DOHH2 (cell line): ENCODE measurements around the gene MEN1.
"Not testable (repeated sequence)": the region's sequence is repeated elsewhere in the genome, so short reads cannot be mapped to it uniquely, and the experiment has no call there.

ENCODE experiments used
- H3F3A ChIP-seq: fragments of 200-600 bp; sonication (generic), shearing (Covaris generic); 2 replicates; pipeline ENCODE4 v1.6.0; 2016; ENCODE audit warnings: antibody characterized with exemption, mild to moderate bottlenecking; ENCODE audit not compliant: control insufficient read depth, insufficient read depth
- H3K27ac ChIP-seq: fragments of 200-600 bp; sonication (generic); 2 replicates; pipeline ENCODE4 v1.5.1; 2014; ENCODE audit warnings: low read depth, mild to moderate bottlenecking, low read length, moderate library complexity
- H3K27me3 ChIP-seq: fragments of 200-600 bp; sonication (generic); 2 replicates; pipeline ENCODE4 v1.6.1; 2014; ENCODE audit warnings: mild to moderate bottlenecking, low read length, mixed read lengths; ENCODE audit not compliant: control insufficient read depth
- H3K36me3 ChIP-seq: fragments of 200-600 bp; sonication (generic); 2 replicates; pipeline ENCODE4 v1.6.1; 2014; ENCODE audit warnings: mild to moderate bottlenecking, low read length, moderate library complexity, mixed read lengths; ENCODE audit not compliant: control insufficient read depth
- H3K4me1 ChIP-seq: fragments of 200-600 bp; sonication (generic); 2 replicates; pipeline ENCODE4 v1.6.1; 2014; ENCODE audit warnings: mild to moderate bottlenecking, low read length, mixed read lengths; ENCODE audit not compliant: control insufficient read depth
- H3K4me2 ChIP-seq: fragments of 200-600 bp; sonication (generic); 2 replicates; pipeline ENCODE4 v1.6.0; 2014; ENCODE audit warnings: mild to moderate bottlenecking, low read length, moderate library complexity
- H3K4me3 ChIP-seq: fragments of 200-600 bp; sonication (generic); 2 replicates; pipeline ENCODE4 v1.5.1; 2014; ENCODE audit warnings: mild to moderate bottlenecking, low read length, mixed read lengths
- H3K79me2 ChIP-seq: fragments of 200-600 bp; sonication (generic); 2 replicates; pipeline ENCODE4 v1.6.1; 2014; ENCODE audit warnings: mild to moderate bottlenecking, low read length, mixed read lengths; ENCODE audit not compliant: control insufficient read depth
- H3K9me2 ChIP-seq: fragments of 200-600 bp; sonication (generic); replicated peaks from 2 replicates; pipeline ENCODE4 v1.6.1; 2014; ENCODE audit warnings: mild to moderate bottlenecking, low read length, mixed read lengths; ENCODE audit not compliant: control insufficient read depth
- H3K9me3 ChIP-seq: fragments of 200-600 bp; sonication (generic); 2 replicates; pipeline ENCODE4 v1.6.1; 2014; ENCODE audit warnings: antibody characterized with exemption, low read length, mixed read lengths; ENCODE audit not compliant: control insufficient read depth, insufficient read depth
- H4K20me1 ChIP-seq: fragments of 200-600 bp; sonication (generic); 2 replicates; pipeline ENCODE4 v1.6.0; 2014; ENCODE audit warnings: low read depth, mild to moderate bottlenecking, antibody characterized with exemption, low read length, moderate library complexity; ENCODE audit not compliant: control insufficient read depth, insufficient read depth
- CTCF ChIP-seq: fragments of 200-600 bp; sonication (generic); IDR thresholded peaks from one replicate; pipeline ENCODE4 v1.5.1; 2014; ENCODE audit warnings: antibody characterized with exemption, mild to moderate bottlenecking, low read depth, low read length; ENCODE audit not compliant: poor library complexity, severe bottlenecking
- EZH2phosphoT487 ChIP-seq: fragments of 200-600 bp; sonication (generic); IDR thresholded peaks from 2 replicates; pipeline ENCODE4 v1.6.1; 2017; ENCODE audit warnings: borderline replicate concordance, mild to moderate bottlenecking, antibody characterized with exemption, low read length, moderate library complexity, mixed read lengths

The MEN1 gene

GRCh38 chr11:64846998-64847666 lies 36.8 kb upstream of the MEN1 start:
- peak overlapping the region; percentile 9 for H3K4me3 ChIP-seq

DNA sequence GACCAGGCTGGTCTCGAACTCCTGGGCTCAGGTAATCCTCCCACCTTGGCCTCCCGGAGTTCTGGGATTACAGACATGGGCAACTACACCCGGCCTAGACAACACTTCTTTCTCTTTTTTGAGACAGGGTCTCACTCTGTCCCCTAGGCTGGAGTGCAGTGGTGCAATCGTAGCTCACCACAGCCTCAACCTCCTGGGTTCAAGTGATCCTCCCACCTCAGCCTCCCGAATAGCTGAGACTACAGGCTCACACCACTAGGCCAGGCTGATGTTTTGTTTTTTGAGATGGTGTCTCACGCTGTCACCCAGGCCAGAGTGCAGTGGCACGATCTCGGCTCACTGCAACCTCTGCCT lies 35.4 kb upstream of the MEN1 start:
- Histone ChIP-seq H3K4me1 (peaks cover 57% of the 10 kb centered on the region), H3F3A (peaks cover 40% of the 10 kb centered on the region)
- not testable (repeated sequence) for H3K27me3 ChIP-seq, H3K9me2 ChIP-seq, H3K79me2 ChIP-seq, H3K4me3 ChIP-seq, H3K36me3 ChIP-seq, H3K27ac ChIP-seq, H4K20me1 ChIP-seq, H3K9me3 ChIP-seq, H3K4me2 ChIP-seq

More at GRCh38 chr11:64846998-64847666, 36.8 kb upstream of the MEN1 start:
- Histone ChIP-seq H3K27ac (peak overlapping the region; percentile 98), H3F3A (peaks cover 51% of the 10 kb centered on the region), H3K9me2 (no peaks in the 10 kb centered on the region), H3K79me2 (no peaks in the 10 kb centered on the region), H3K36me3 (peaks cover 10% of the 10 kb centered on the region), H3K27me3 (no peaks in the 10 kb centered on the region), H3K4me2 (peak overlapping the region; percentile 57), H3K9me3 (no peaks in the 10 kb centered on the region), H3K4me1 (peaks cover 71% of the 10 kb centered on the region), H4K20me1 (no peaks in the 10 kb centered on the region)
- TF ChIP-seq CTCF = peak; percentile 95
- no peak for TF ChIP-seq EZH2phosphoT487

- H3K4me3 ChIP-seq = peak overlapping the region; percentile 76
- no peaks in the 10 kb centered on the region for H3K27me3 ChIP-seq
- TF ChIP-seq CTCF (no peak), EZH2phosphoT487 (no peak)
- H3K9me3 ChIP-seq = no peaks in the 10 kb centered on the region
- H3K4me2 ChIP-seq = peak overlapping the region; percentile 71
- H3K9me2 ChIP-seq = no peaks in the 10 kb centered on the region
- H3F3A ChIP-seq = peaks cover 38% of the 10 kb centered on the region
- H3K79me2 ChIP-seq = no peaks in the 10 kb centered on the region
- H3K36me3 ChIP-seq = 0 out of 2 replicates have a peak, but pooled peaks cover 2% of the 10 kb centered on the region
- H4K20me1 ChIP-seq = no peaks in the 10 kb centered on the region
- no peak overlapping the region for H3K27ac ChIP-seq
- peaks cover 53% of the 10 kb centered on the region for H3K4me1 ChIP-seq
Measured at GRCh38 chr11:64845129-64845775, 34.9 kb upstream of the MEN1 start.
